ENCODE results near the gene MICAL2. TPM values are rescaled to one million over a fixed set of nuclear protein-coding genes. Genes with fewer than 3 reads are reported as not detected.

The MICAL2 gene
- total and polyA plus RNA-seq, 2 donors (not counting 1 experiment from before 2014, with no cell fraction given), result 0.32 to 0.40 TPM

DNA sequence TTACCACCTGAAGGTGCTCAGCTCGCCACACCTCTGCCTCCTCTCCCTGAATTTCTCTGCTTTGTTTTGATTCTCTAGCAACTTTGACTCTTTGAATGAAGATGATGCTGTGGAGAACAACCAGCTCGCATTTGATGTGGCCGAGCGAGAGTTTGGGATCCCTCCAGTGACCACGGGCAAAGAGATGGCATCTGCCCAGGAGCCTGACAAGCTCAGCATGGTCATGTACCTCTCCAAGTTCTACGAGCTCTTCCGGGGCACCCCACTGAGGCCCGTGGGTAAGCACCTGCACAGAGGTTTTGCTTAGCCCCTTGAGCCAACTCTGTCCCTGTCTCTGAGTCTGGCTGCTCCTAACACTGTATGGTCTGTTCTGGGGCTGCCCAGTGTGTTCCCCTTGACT, 115.7 kb downstream of the MICAL2 start:
- no peak for DNase-seq
- Histone ChIP-seq H3K4me2 (replicated peaks; ENCODE audit: low read depth, low read length, poor library complexity, severe bottlenecking) (no peak overlapping the region), H3K4me3 (ENCODE audit: control extremely low read depth in 1 of 5, extremely low read depth in 1 of 5, insufficient read depth in 1 of 5, low read depth in 2 of 5, low read length in 4 of 5) (no peak overlapping the region), H4K20me1 (ENCODE audit: control insufficient read depth, insufficient read depth, low read length, poor library complexity, severe bottlenecking) (no peaks in the 10 kb centered on the region), H3K27me3 (replicated peaks in 1 of 4; ENCODE audit: control extremely low read depth in 1 of 4, control insufficient read depth in 3 of 4, insufficient read depth in 4 of 4, low read length in 3 of 4) (peaks cover 0 to 2% (median 0%) of the 10 kb centered on the region in 4 experiments), H3K27ac (ENCODE audit: low read length in 2 of 2) (no peak overlapping the region), H3K79me2 (ENCODE audit: control insufficient read depth, insufficient read depth, low read length) (no peaks in the 10 kb centered on the region), H3K9me3 (ENCODE audit: control extremely low read depth in 1 of 3, control insufficient read depth in 2 of 3, insufficient read depth in 1 of 3, low read length in 2 of 3) (peaks cover 0 to 4% (median 0%) of the 10 kb centered on the region in 3 donors), H2AFZ (ENCODE audit: insufficient read depth, low read depth, low read length, poor library complexity, severe bottlenecking) (no peak overlapping the region), H3K4me1 (ENCODE audit: control insufficient read depth in 2 of 2, insufficient read depth in 2 of 2, low read length in 2 of 2) (peaks cover 3 to 17% of the 10 kb centered on the region in 2 donors), H3K9ac (ENCODE audit: low read length) (no peak overlapping the region), H3K36me3 (replicated peaks in 1 of 2; ENCODE audit: control extremely low read depth in 1 of 2, control insufficient read depth in 1 of 2, extremely low read depth in 1 of 2, insufficient read depth in 2 of 2, low read length in 1 of 2) (no peaks in the 10 kb centered on the region)
- Mint-ChIP-seq H3K27ac (no peak overlapping the region), H3K27me3 (peaks cover 5% of the 10 kb centered on the region), H3K4me1 (peaks cover 14% of the 10 kb centered on the region), H3K9me3 (ENCODE audit: insufficient read depth) (no peaks in the 10 kb centered on the region), H3K4me3 (no peak overlapping the region)
- no peak for ATAC-seq (ENCODE audit: low read depth)
- ChIA-PET CTCF (interaction anchor here (1.0 to 2.1 kb wide), 2 partner anchors 8 to 10 kb away, joined by 3 to 8 read pairs; no protein-coding TSS in a partner anchor), POLR2A (no interaction called here)
- no peak for TF ChIP-seq EZH2 (IDR thresholded peaks at IDR 0.05; ENCODE audit: borderline replicate concordance, insufficient read depth, low read depth, low read length, poor library complexity, severe bottlenecking)
- TF ChIP-seq, protein P1, sequence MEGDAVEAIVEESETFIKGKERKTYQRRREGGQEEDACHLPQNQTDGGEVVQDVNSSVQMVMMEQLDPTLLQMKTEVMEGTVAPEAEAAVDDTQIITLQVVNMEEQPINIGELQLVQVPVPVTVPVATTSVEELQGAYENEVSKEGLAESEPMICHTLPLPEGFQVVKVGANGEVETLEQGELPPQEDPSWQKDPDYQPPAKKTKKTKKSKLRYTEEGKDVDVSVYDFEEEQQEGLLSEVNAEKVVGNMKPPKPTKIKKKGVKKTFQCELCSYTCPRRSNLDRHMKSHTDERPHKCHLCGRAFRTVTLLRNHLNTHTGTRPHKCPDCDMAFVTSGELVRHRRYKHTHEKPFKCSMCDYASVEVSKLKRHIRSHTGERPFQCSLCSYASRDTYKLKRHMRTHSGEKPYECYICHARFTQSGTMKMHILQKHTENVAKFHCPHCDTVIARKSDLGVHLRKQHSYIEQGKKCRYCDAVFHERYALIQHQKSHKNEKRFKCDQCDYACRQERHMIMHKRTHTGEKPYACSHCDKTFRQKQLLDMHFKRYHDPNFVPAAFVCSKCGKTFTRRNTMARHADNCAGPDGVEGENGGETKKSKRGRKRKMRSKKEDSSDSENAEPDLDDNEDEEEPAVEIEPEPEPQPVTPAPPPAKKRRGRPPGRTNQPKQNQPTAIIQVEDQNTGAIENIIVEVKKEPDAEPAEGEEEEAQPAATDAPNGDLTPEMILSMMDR (IDR thresholded peaks at IDR 0.05), result no peak
- intact Hi-C loops (cut with micrococcal nuclease), result no loop called here
- WGBS (ENCODE audit: insufficient coverage), result 95% methylated on average over 8 of the region's 8 CpGs

DNA sequence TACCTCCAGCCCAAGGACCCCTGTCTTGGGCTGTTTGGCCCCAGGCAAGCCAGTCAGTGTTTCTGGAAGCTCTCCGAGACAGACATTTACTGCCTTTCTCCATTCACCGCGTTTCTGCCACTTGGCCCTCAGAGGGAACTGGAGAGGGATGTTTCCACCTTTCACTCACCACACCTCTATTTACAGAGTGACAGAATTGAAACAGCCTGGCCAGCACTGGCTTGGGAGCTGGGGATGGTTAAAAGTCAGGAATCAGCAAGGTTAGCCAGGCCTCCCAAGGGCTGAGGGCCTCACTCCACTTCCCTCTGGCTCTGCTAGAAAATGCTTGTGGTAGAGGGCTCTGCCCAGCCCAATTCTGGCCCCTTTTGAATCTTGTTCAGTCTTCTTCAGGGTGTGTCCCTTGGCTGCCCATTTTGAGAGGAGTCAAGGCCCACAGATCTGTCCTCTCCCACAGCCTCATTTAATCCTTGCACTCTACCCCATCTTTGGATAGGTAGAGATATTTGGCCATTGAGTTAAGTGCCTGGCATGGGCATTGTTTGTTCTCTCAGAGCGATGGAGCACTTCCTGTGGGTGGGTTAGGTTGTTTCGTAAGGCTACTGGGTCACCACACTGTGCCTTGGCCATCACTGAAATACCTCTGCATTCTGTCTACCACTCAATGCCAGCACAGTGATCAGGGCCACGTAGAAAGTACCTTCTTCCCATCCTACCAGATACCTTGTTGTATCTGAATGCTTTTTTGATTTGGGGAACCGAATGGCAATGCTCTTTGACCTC, 119.2 kb downstream of the MICAL2 start:
- DNase-seq, result no peak
- Histone ChIP-seq H3K36me3 (replicated peaks in 1 of 2; ENCODE audit: control extremely low read depth in 1 of 2, control insufficient read depth in 1 of 2, extremely low read depth in 1 of 2, insufficient read depth in 2 of 2, low read length in 1 of 2) (no peaks in the 10 kb centered on the region), H3K9ac (ENCODE audit: low read length) (no peak overlapping the region), H3K4me1 (ENCODE audit: control insufficient read depth in 2 of 2, insufficient read depth in 2 of 2, low read length in 2 of 2) (peaks cover 0 to 4% of the 10 kb centered on the region in 2 donors), H3K9me3 (ENCODE audit: control extremely low read depth in 1 of 3, control insufficient read depth in 2 of 3, insufficient read depth in 1 of 3, low read length in 2 of 3) (peaks cover 0 to under 1% (median 0%) of the 10 kb centered on the region in 3 donors), H2AFZ (ENCODE audit: insufficient read depth, low read depth, low read length, poor library complexity, severe bottlenecking) (no peak overlapping the region), H3K4me2 (replicated peaks; ENCODE audit: low read depth, low read length, poor library complexity, severe bottlenecking) (no peak overlapping the region), H3K27me3 (replicated peaks in 1 of 4; ENCODE audit: control extremely low read depth in 1 of 4, control insufficient read depth in 3 of 4, insufficient read depth in 4 of 4, low read length in 3 of 4) (peaks cover 0 to 2% (median 0%) of the 10 kb centered on the region in 4 experiments), H3K79me2 (ENCODE audit: control insufficient read depth, insufficient read depth, low read length) (no peaks in the 10 kb centered on the region), H4K20me1 (ENCODE audit: control insufficient read depth, insufficient read depth, low read length, poor library complexity, severe bottlenecking) (no peaks in the 10 kb centered on the region), H3K27ac (ENCODE audit: low read length in 2 of 2) (no peak overlapping the region), H3K4me3 (ENCODE audit: control extremely low read depth in 1 of 5, extremely low read depth in 1 of 5, insufficient read depth in 1 of 5, low read depth in 2 of 5, low read length in 4 of 5) (no peak overlapping the region)
- H3K27me3 Mint-ChIP-seq, result peaks cover 3% of the 10 kb centered on the region
- intact Hi-C loops (cut with micrococcal nuclease), result no loop called here
- H3K9me3 Mint-ChIP-seq (ENCODE audit: insufficient read depth), result no peaks in the 10 kb centered on the region
- no peak for ATAC-seq (ENCODE audit: low read depth)
- H3K27ac Mint-ChIP-seq, result no peak overlapping the region
- 79% methylated on average over 2 of the region's 7 CpGs for WGBS (ENCODE audit: insufficient coverage)
- ChIA-PET POLR2A (no interaction called here), CTCF (no interaction called here)
- H3K4me1 Mint-ChIP-seq, result peaks cover 5% of the 10 kb centered on the region
- no peak overlapping the region for H3K4me3 Mint-ChIP-seq
- TF ChIP-seq, protein P1 (IDR thresholded peaks at IDR 0.05), result no peak
- no peak for TF ChIP-seq EZH2 (IDR thresholded peaks at IDR 0.05; ENCODE audit: borderline replicate concordance, insufficient read depth, low read depth, low read length, poor library complexity, severe bottlenecking)

All from B cell (primary cell).